SKM-1 (cell line): ENCODE measurements around the gene SLC12A7.

Source experiments
- DNase-seq: peaks from one replicate; lab custom pipeline; 2025; ENCODE audit not compliant: unreplicated experiment; lab: John Stamatoyannopoulos, UW

The SLC12A7 gene

GRCh38 chr5:1054018-1054798 lies 57.7 kb downstream of the SLC12A7 start:
- no peak for DNase-seq

GRCh38 chr5:1053391-1054017 lies 58.4 kb downstream of the SLC12A7 start:
- DNase-seq: no peak

GRCh38 chr5:1052641-1053390 lies 59.0 kb downstream of the SLC12A7 start:
- no peak for DNase-seq

- DNase-seq: no peak
Observed at GRCh38 chr5:1052076-1052475, 59.8 kb downstream of the SLC12A7 start.

GRCh38 chr5:1051366-1051720 lies 60.5 kb downstream of the SLC12A7 start:
- DNase-seq: no peak

- DNase-seq: no peak
Observed at GRCh38 chr5:1050423-1051365, 61.2 kb downstream of the SLC12A7 start.

GRCh38 chr5:1048861-1049838 lies 62.7 kb downstream of the SLC12A7 start:
- no peak for DNase-seq

GRCh38 chr5:1048162-1048721 lies 63.6 kb downstream of the SLC12A7 start:
- no peak for DNase-seq

- DNase-seq: no peak
Observed at GRCh38 chr5:1047332-1047965, 64.4 kb downstream of the SLC12A7 start.

- no peak for DNase-seq
Observed at GRCh38 chr5:1045960-1046560, 65.8 kb downstream of the SLC12A7 start.

GRCh38 chr5:1044117-1044516 lies 67.7 kb downstream of the SLC12A7 start:
- no peak for DNase-seq

- DNase-seq: no peak
Observed at GRCh38 chr5:1043327-1043726, 68.5 kb downstream of the SLC12A7 start.

- no peak for DNase-seq
Observed at GRCh38 chr5:1042626-1043025, 69.2 kb downstream of the SLC12A7 start.

- no peak for DNase-seq
Observed at GRCh38 chr5:1041225-1042143, 70.4 kb downstream of the SLC12A7 start.

- no peak for DNase-seq
Observed at GRCh38 chr5:1040571-1040970, 71.3 kb downstream of the SLC12A7 start.

- DNase-seq: no peak
Observed at GRCh38 chr5:1039706-1040260, 72.1 kb downstream of the SLC12A7 start.

GRCh38 chr5:1039210-1039548 lies 72.7 kb downstream of the SLC12A7 start:
- DNase-seq: no peak
